Pancreas (tissue), 10 donors: ENCODE measurements around the gene INPP5D. TPM values are rescaled to one million over a fixed set of nuclear protein-coding genes. Genes with fewer than 3 reads are reported as not detected.
"Not testable (repeated sequence)": the region's sequence is repeated elsewhere in the genome, so short reads cannot be mapped to it uniquely, and the experiment has no call there.

Experiments used
- ATAC-seq, 4 donors: fragments of 200-7000 bp; cut with Tn5 transposase; one replicate each; pipeline versions ENCODE4 v1.8.0 to v1.9.1; 2020; ENCODE audit warnings: mild to moderate bottlenecking in 4 of 4, moderate library complexity in 4 of 4
- DNase-seq, 6 donors: peaks; one replicate each; pipeline ENCODE4 v3.0.0-alpha.2; 2020
- FAIRE-seq: peaks from 2 replicates; lab custom pipeline; 2012; peaks lifted over from hg19 to GRCh38; lab: Jason Lieb, UNC
- H3K27ac ChIP-seq, 4 donors: fragments of 200-600 bp; sonication (generic); 1 replicate in 3 of 4; 2 replicates in 1 of 4; pipeline versions ENCODE4 v1.5.0 to v1.8.0; 2020
- H3K27me3 ChIP-seq, 4 donors: fragments of 200-600 bp; one replicate each; pipeline ENCODE4 v1.8.0; 2021
- H3K36me3 ChIP-seq, 3 donors: fragments of 200-600 bp; sonication (generic) in 1 of 3; one replicate each; pipeline versions ENCODE4 v1.5.0 to v1.8.0; 2020 to 2021
- H3K4me1 ChIP-seq, 3 donors: fragments of 200-600 bp; one replicate each; pipeline ENCODE4 v1.8.0; 2021
- H3K4me3 ChIP-seq, 4 donors: fragments of 200-600 bp; sonication (generic) in 2 of 4; one replicate each; pipeline versions ENCODE4 v1.5.0 to v1.8.0; 2020 to 2021
- H3K9me3 ChIP-seq, 4 donors: fragments of 200-600 bp; one replicate each; pipeline ENCODE4 v1.8.0; 2021
- CTCF ChIP-seq, 4 donors: fragments of 200-600 bp; sonication (generic) in 3 of 4; IDR thresholded peaks; one replicate each; pipeline versions ENCODE4 v1.5.0 to v1.8.0; 2021; ENCODE audit warnings: antibody characterized with exemption in 4 of 4
- WGBS, 2 donors: extraction: QIAGEN DNeasy Blood & Tissue Kit; methylation state at CpG; one replicate each; pipeline ENCODE4 v1.1.7; 2013; 5-methylcytosine and 5-hydroxymethylcytosine counted together
- intact Hi-C, 3 donors: fragments of 100-400 bp; cut with DNase I; formaldehyde crosslinking; loops; one replicate each; pipeline versions ENCODE4 v1.11.1 to v1.14.2; 2022
- polyA plus RNA-seq, 2 donors: library from polyadenylated mRNA; stranded (reverse); fragments of 200-250 nt; gene quantifications; one replicate each; pipeline ENCODE4 v1.2.3, GENCODE V29; 2013
- total RNA-seq, 6 donors: library from RNA; stranded (reverse); fragmentation: NEBNext Ultra II Directional in 4 of 6; extraction: Animal tissue kit (Norgen Biotek cat#: 25700) in 4 of 6; gene quantifications; one replicate each; pipeline versions ENCODE4 v1.2.1 to v1.2.4, GENCODE V29; 2021 to 2023
- donor health status: healthy with polysubstance abuse.
- donor health status: DM: no; HTN: no; CAD: no; lungs with moderate emphysema.
- donor health status: DM: no; HTN: no; CAD: no.
- donor health status: control.
- donor health status: control.
- donor health status: Bipolar disorder and iron deficiency.
- donor health status: DM: yes; HTN: yes; CAD: no.
- donor health status: DM: no; HTN: no; CAD: no.
- donor health status: DM: no; HTN: no; CAD: no.
- donor health status: DM: yes; HTN: yes; CAD: no.

The INPP5D gene
- total and polyA plus RNA-seq, 8 donors = 1.1 to 11.4 (median 2.3) TPM

GRCh38 chr2:233062451-233062850 lies 2.3 kb downstream of the INPP5D start:
- ATAC-seq (peak in 2 of 4 donors; percentile 13 to 16), FAIRE-seq (no peak), DNase-seq (no peak)
- H3K36me3 ChIP-seq = no peaks in the 10 kb centered on the region
- H3K4me3 ChIP-seq = peak overlapping the region in 1 of 4 donors; percentile 41
- no peaks in the 10 kb centered on the region for H3K27me3 ChIP-seq
- intact Hi-C loops = no loop called here
- peak overlapping the region in 1 of 4 donors; percentile 27 for H3K27ac ChIP-seq
- no peaks in the 10 kb centered on the region for H3K9me3 ChIP-seq
- 85 to 89% methylated on average over 4 of the region's 4 CpGs for whole genome bisulfite sequencing, 2 donors
- TF ChIP-seq CTCF (IDR thresholded peaks at IDR 0.05) = no peak
- H3K4me1 ChIP-seq = no peaks in the 10 kb centered on the region

- DNase-seq = no peak
- H3K36me3 ChIP-seq = no peaks in the 10 kb centered on the region
- H3K4me3 ChIP-seq = no peak overlapping the region
- intact Hi-C loops = no loop called here
- H3K27me3 ChIP-seq = no peaks in the 10 kb centered on the region
- no peaks in the 10 kb centered on the region for H3K9me3 ChIP-seq
- no peak overlapping the region for H3K27ac ChIP-seq
- 81 to 86% methylated on average over 6 of the region's 6 CpGs for WGBS, 2 donors
- no peak for FAIRE-seq
- H3K4me1 ChIP-seq = no peaks in the 10 kb centered on the region
- ATAC-seq = no peak
- no peak for TF ChIP-seq CTCF (IDR thresholded peaks at IDR 0.05)
Measured at GRCh38 chr2:233062946-233063268, 2.8 kb downstream of the INPP5D start.

- WGBS, 2 donors = 74 to 80% methylated on average over 13 of the region's 13 CpGs
- DNase-seq (peak in 1 of 6 donors; percentile 36), FAIRE-seq (no peak), ATAC-seq (peak in 2 of 4 donors; percentile 9 to 31)
- no peaks in the 10 kb centered on the region for H3K27me3 ChIP-seq
- no peak overlapping the region for H3K4me3 ChIP-seq
- H3K27ac ChIP-seq = no peak overlapping the region
- intact Hi-C loops = no loop called here
- H3K9me3 ChIP-seq = no peaks in the 10 kb centered on the region
- no peaks in the 10 kb centered on the region for H3K36me3 ChIP-seq
- H3K4me1 ChIP-seq = no peaks in the 10 kb centered on the region
- TF ChIP-seq CTCF (IDR thresholded peaks at IDR 0.05) = no peak
Measured at GRCh38 chr2:233063269-233063975, 3.3 kb downstream of the INPP5D start.

GRCh38 chr2:233063976-233064411 lies 3.9 kb downstream of the INPP5D start:
- Histone ChIP-seq H3K4me3 (no peak overlapping the region), H3K4me1 (no peaks in the 10 kb centered on the region), H3K36me3 (no peaks in the 10 kb centered on the region), H3K9me3 (no peaks in the 10 kb centered on the region), H3K27me3 (no peaks in the 10 kb centered on the region), H3K27ac (no peak overlapping the region)
- 89 to 91% methylated on average over 9 of the region's 9 CpGs for WGBS, 2 donors
- intact Hi-C loops = no loop called here
- no peak for FAIRE-seq
- DNase-seq = no peak
- no peak for TF ChIP-seq CTCF (IDR thresholded peaks at IDR 0.05)
- no peak for ATAC-seq

GRCh38 chr2:233064530-233065199 lies 4.5 kb downstream of the INPP5D start:
- intact Hi-C loops = no loop called here
- 71 to 82% methylated on average over 16 of the region's 16 CpGs for WGBS, 2 donors
- no peak for ATAC-seq

GRCh38 chr2:233065200-233065589 lies 5.1 kb downstream of the INPP5D start:
- H3K27ac ChIP-seq, ATAC-seq, H3K27me3 ChIP-seq, H3K9me3 ChIP-seq, intact Hi-C loops, H3K4me1 ChIP-seq, H3K36me3 ChIP-seq, FAIRE-seq, H3K4me3 ChIP-seq: not testable (repeated sequence)
- peak in 1 of 6 donors; percentile 2 for DNase-seq
- WGBS, 2 donors = 81 to 83% methylated on average over 4 of the region's 4 CpGs

More at GRCh38 chr2:233064530-233065199, 4.5 kb downstream of the INPP5D start:
- FAIRE-seq = no peak
- H3K36me3 ChIP-seq = no peaks in the 10 kb centered on the region
- no peak overlapping the region for H3K27ac ChIP-seq
- peak in 1 of 6 donors; percentile 34 for DNase-seq
- H3K4me1 ChIP-seq = no peaks in the 10 kb centered on the region
- H3K27me3 ChIP-seq = no peaks in the 10 kb centered on the region
- no peaks in the 10 kb centered on the region for H3K9me3 ChIP-seq
- no peak for TF ChIP-seq CTCF (IDR thresholded peaks at IDR 0.05)
- H3K4me3 ChIP-seq = no peak overlapping the region
